Right atrium auricular region (tissue), 2 donors: ENCODE data around the gene JSRP1. TPM values are rescaled to one million over a fixed set of nuclear protein-coding genes. Genes with fewer than 3 reads are reported as not detected.

Source experiments
- DNase-seq: peaks from one replicate; pipeline ENCODE4 v3.0.0-alpha.2; 2019; ENCODE audit warnings: low spot score
- H3K27ac ChIP-seq, 2 donors: fragments of 200-600 bp; sonication (generic); 1 replicate in 1 of 2; 2 replicates in 1 of 2; pipeline ENCODE4 v1.5.1; 2016 to 2019
- H3K27me3 ChIP-seq, 2 donors: fragments of 200-600 bp; sonication (generic); one replicate each; pipeline versions ENCODE4 v1.5.1 to v1.6.0; 2017 to 2019
- H3K36me3 ChIP-seq: fragments of 200-600 bp; sonication (generic); one replicate; pipeline ENCODE4 v1.5.1; 2016
- H3K4me1 ChIP-seq, 2 donors: fragments of 200-600 bp; sonication (generic); one replicate each; pipeline versions ENCODE4 v1.5.1 to v1.6.0; 2017 to 2019
- H3K4me3 ChIP-seq, 2 donors: fragments of 200-600 bp; sonication (generic); 1 replicate in 1 of 2; 2 replicates in 1 of 2; pipeline ENCODE4 v1.5.1; 2017 to 2019; ENCODE audit warnings: mild to moderate bottlenecking in 1 of 2, moderate library complexity in 1 of 2
- H3K9me3 ChIP-seq, 2 donors: fragments of 200-600 bp; sonication (generic); one replicate each; pipeline ENCODE4 v1.5.1; 2019
- CTCF ChIP-seq, 2 donors: fragments of 200-600 bp; sonication (generic); IDR thresholded peaks; one replicate each; pipeline ENCODE4 v1.5.1; 2019; ENCODE audit warnings: antibody characterized with exemption in 2 of 2
- total RNA-seq, 2 donors: library from RNA; depleted of rRNA; stranded (reverse); fragments of >200 nt; gene quantifications; one replicate each; pipeline ENCODE4 v1.1.0, GENCODE V29; 2016

JSRP1 gene
- total RNA-seq, 2 donors from 2014 or later: 0.39 TPM; not detected in 1

- Histone ChIP-seq H3K36me3 (peaks cover 38% of the 10 kb centered on the region), H3K27me3 (no peaks in the 10 kb centered on the region), H3K27ac (peak overlapping the region; percentile 71 to 100), H3K4me3 (peak overlapping the region in 1 of 2 donors; percentile 30), H3K9me3 (no peaks in the 10 kb centered on the region), H3K4me1 (peaks cover 0 to 58% of the 10 kb centered on the region in 2 donors)
- DNase-seq: peak; percentile 72
- TF ChIP-seq CTCF (IDR thresholded peaks at IDR 0.05): peak; percentile 97 to 99
Measured at GRCh38 chr19:2273356-2274184, 17.4 kb upstream of the JSRP1 start.

GRCh38 chr19:2271234-2272103 lies 15.3 kb upstream of the JSRP1 start:
- no peaks in the 10 kb centered on the region for H3K9me3 ChIP-seq
- peak overlapping the region; percentile 99 to 100 for H3K27ac ChIP-seq
- TF ChIP-seq CTCF (IDR thresholded peaks at IDR 0.05): no peak
- peak overlapping the region; percentile 79 to 100 for H3K4me3 ChIP-seq
- H3K36me3 ChIP-seq: peaks cover 37% of the 10 kb centered on the region
- DNase-seq: peak; percentile 67
- no peaks in the 10 kb centered on the region for H3K27me3 ChIP-seq
- H3K4me1 ChIP-seq: peaks cover 0 to 66% of the 10 kb centered on the region in 2 donors

GRCh38 chr19:2270423-2271233 lies 14.4 kb upstream of the JSRP1 start:
- H3K36me3 ChIP-seq: peaks cover 31% of the 10 kb centered on the region
- peak; percentile 92 for DNase-seq
- TF ChIP-seq CTCF (IDR thresholded peaks at IDR 0.05): no peak
- H3K27me3 ChIP-seq: no peaks in the 10 kb centered on the region
- H3K4me3 ChIP-seq: peak overlapping the region; percentile 79 to 100
- H3K27ac ChIP-seq: peak overlapping the region; percentile 99 to 100
- H3K4me1 ChIP-seq: peaks cover 0 to 61% of the 10 kb centered on the region in 2 donors
- H3K9me3 ChIP-seq: no peaks in the 10 kb centered on the region

- no peaks in the 10 kb centered on the region for H3K27me3 ChIP-seq
- no peaks in the 10 kb centered on the region for H3K9me3 ChIP-seq
- H3K4me3 ChIP-seq: peak overlapping the region; percentile 79 to 100
- H3K36me3 ChIP-seq: peaks cover 31% of the 10 kb centered on the region
- DNase-seq: no peak
- peaks cover 0 to 55% of the 10 kb centered on the region in 2 donors for H3K4me1 ChIP-seq
- no peak for TF ChIP-seq CTCF (IDR thresholded peaks at IDR 0.05)
- peak overlapping the region; percentile 99 to 100 for H3K27ac ChIP-seq
Measured at GRCh38 chr19:2270157-2270422, 13.9 kb upstream of the JSRP1 start.
